Mucosa of stomach (tissue), 1 donor: ENCODE data around the gene MAP2K5.

ENCODE experiments used
- H3K27me3 ChIP-seq: one replicate; pipeline ENCODE4 v1.7.0; 2013; ENCODE audit warnings: mild to moderate bottlenecking, low read length; ENCODE audit not compliant: control insufficient read depth, insufficient read depth
- H3K36me3 ChIP-seq: one replicate; pipeline ENCODE4 v1.7.0; 2013; ENCODE audit warnings: low read length; ENCODE audit not compliant: control insufficient read depth, insufficient read depth
- H3K4me1 ChIP-seq: one replicate; pipeline ENCODE4 v1.7.0; 2013; ENCODE audit warnings: mild to moderate bottlenecking, low read length; ENCODE audit not compliant: control insufficient read depth, insufficient read depth
- H3K4me3 ChIP-seq: one replicate; pipeline ENCODE4 v1.7.0; 2013; ENCODE audit warnings: low read length
- H3K9ac ChIP-seq: one replicate; pipeline ENCODE4 v1.7.0; 2013; ENCODE audit warnings: mild to moderate bottlenecking, low read length, moderate library complexity
- H3K9me3 ChIP-seq: one replicate; pipeline ENCODE4 v1.7.0; 2013; ENCODE audit warnings: mild to moderate bottlenecking, low read length, moderate library complexity; ENCODE audit not compliant: control insufficient read depth
- donor health status: Pancreatic carcinoma.

MAP2K5 gene

GRCh38 chr15:67542420-67543347, at the start of gene MAP2K5:
Gene MAP2K5 (plus strand): TSS chr15:67542703. CDS start chr15:67543336, 633 bp downstream.
- H3K4me1 ChIP-seq: peaks cover 12% of the 10 kb centered on the region
- no peaks in the 10 kb centered on the region for H3K27me3 ChIP-seq
- H3K9me3 ChIP-seq: no peaks in the 10 kb centered on the region
- H3K4me3 ChIP-seq: peak within 1 kb of the TSS; percentile 88
- H3K9ac ChIP-seq: peak within 1 kb of the TSS; percentile 93
- no peaks in the 10 kb centered on the region for H3K36me3 ChIP-seq

DNA sequence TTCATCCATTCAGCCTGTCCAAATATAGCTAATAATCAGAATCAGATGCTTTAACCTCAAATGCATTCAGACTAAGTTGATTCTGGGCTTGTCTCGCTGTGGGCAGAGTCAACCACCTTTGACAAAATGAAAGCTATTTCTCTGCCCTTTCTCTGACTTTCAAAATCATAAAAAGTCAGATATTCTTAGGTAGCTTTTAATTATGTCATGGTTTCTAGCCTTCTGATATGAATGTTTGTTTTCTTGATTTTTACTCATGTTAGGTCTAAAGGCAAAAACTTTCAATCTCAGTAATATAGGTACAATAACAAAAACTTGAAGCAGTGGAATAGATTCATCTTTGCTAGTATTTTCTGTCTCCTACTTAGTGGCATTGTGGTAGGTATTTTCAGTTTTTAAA, 46.9 kb upstream of the MAP2K5 start:
- Histone ChIP-seq H3K9me3 (no peaks in the 10 kb centered on the region), H3K4me1 (no peaks in the 10 kb centered on the region), H3K27me3 (no peaks in the 10 kb centered on the region), H3K4me3 (no peak overlapping the region), H3K36me3 (no peaks in the 10 kb centered on the region), H3K9ac (no peak overlapping the region)

DNA sequence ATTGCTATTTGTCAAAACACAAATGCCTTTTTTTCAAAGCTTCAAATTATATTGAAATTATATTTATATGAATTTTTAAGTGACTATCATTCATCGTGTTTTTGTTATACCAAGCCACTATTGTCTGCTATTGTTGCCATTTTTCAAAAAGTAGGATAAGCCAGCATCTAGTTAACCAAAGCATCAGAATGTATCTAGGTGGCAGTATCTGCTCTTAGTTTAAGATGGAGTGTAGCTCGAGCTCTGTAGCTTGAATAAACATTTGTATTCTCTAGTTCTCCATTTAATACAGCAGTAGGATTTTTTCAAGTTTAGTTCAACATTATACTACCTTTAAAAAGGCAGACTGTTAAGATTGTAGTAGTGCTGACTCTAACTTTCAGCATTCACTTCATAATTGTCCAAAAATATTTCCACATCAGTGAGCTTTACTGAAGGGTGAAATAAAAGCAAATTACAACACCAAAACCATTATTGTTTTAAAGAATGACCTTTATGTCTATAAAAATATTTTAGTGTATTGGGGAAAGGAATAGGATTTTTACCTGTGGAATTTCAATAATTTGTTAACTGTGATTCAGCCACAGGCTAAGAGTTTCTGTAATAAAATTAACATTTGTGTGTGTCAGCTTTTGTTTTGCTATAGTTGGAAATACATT, 41.2 kb upstream of the MAP2K5 start:
- Histone ChIP-seq H3K4me1 (no peaks in the 10 kb centered on the region), H3K36me3 (no peaks in the 10 kb centered on the region), H3K9ac (no peak overlapping the region)

GRCh38 chr15:67501836-67502461, 40.6 kb upstream of the MAP2K5 start:
- H3K27me3 ChIP-seq: no peaks in the 10 kb centered on the region
- H3K36me3 ChIP-seq: no peaks in the 10 kb centered on the region
- H3K4me1 ChIP-seq: no peaks in the 10 kb centered on the region
- H3K9me3 ChIP-seq: no peaks in the 10 kb centered on the region
- no peak overlapping the region for H3K4me3 ChIP-seq
- H3K9ac ChIP-seq: no peak overlapping the region

More for the DNA sequence above, 41.2 kb upstream of the MAP2K5 start:
- H3K9me3 ChIP-seq: no peaks in the 10 kb centered on the region
- H3K27me3 ChIP-seq: no peaks in the 10 kb centered on the region
- no peak overlapping the region for H3K4me3 ChIP-seq

DNA sequence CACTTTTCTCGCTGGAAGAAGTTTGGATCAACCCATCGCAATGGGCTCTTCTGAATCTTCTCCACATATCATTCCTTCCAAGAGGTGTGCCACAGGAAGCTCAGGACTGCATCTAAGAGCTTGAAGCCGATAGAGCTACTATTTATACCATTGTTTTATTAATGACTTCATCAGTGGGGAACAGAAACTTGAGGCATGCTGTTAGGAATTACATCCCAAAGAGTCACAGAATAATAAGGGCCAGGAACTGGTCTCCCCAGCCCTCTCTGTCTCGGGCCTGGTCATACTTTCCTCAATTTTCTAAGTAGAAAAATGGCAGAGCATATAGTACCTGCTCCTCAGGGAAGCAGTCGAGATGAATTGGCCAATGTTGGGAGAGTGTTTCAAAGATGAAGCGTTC, 38.4 kb upstream of the MAP2K5 start:
- H3K4me1 ChIP-seq: no peaks in the 10 kb centered on the region
- no peaks in the 10 kb centered on the region for H3K36me3 ChIP-seq
- H3K9me3 ChIP-seq: no peaks in the 10 kb centered on the region
- no peak overlapping the region for H3K9ac ChIP-seq
- H3K27me3 ChIP-seq: no peaks in the 10 kb centered on the region
- no peak overlapping the region for H3K4me3 ChIP-seq

DNA sequence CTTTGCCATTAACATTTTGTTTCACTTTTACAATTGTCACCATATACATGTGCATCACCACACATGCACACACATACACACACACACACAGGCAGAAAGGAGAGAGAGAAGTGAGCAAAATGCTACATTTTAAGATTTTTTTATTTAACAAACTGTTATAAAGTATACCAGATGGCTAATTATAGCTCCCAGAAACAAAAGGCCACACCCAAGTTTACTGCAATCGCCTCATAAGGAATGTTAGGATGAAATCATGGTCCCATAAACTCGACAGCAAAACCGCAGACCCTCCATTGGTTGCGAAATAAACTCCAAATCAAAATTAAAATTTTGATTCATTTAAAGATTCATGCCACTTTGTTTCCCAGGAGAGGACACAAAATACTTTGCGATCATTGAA, 37.7 kb upstream of the MAP2K5 start:
- Histone ChIP-seq H3K9me3 (no peaks in the 10 kb centered on the region), H3K27me3 (no peaks in the 10 kb centered on the region), H3K36me3 (no peaks in the 10 kb centered on the region)

GRCh38 chr15:67505675-67506572, 36.6 kb upstream of the MAP2K5 start:
- no peak overlapping the region for H3K4me3 ChIP-seq
- H3K4me1 ChIP-seq: no peaks in the 10 kb centered on the region
- H3K27me3 ChIP-seq: no peaks in the 10 kb centered on the region
- H3K9ac ChIP-seq: no peak overlapping the region
- no peaks in the 10 kb centered on the region for H3K36me3 ChIP-seq
- no peaks in the 10 kb centered on the region for H3K9me3 ChIP-seq

More for the DNA sequence above, 37.7 kb upstream of the MAP2K5 start:
- Histone ChIP-seq H3K4me1 (no peaks in the 10 kb centered on the region), H3K9ac (no peak overlapping the region), H3K4me3 (no peak overlapping the region)

- no peaks in the 10 kb centered on the region for H3K27me3 ChIP-seq
- no peak overlapping the region for H3K4me3 ChIP-seq
- no peaks in the 10 kb centered on the region for H3K36me3 ChIP-seq
- no peak overlapping the region for H3K9ac ChIP-seq
- H3K4me1 ChIP-seq: no peaks in the 10 kb centered on the region
- H3K9me3 ChIP-seq: no peaks in the 10 kb centered on the region
These were observed 35.4 kb upstream of the MAP2K5 start for GRCh38 chr15:67506775-67507747.

DNA sequence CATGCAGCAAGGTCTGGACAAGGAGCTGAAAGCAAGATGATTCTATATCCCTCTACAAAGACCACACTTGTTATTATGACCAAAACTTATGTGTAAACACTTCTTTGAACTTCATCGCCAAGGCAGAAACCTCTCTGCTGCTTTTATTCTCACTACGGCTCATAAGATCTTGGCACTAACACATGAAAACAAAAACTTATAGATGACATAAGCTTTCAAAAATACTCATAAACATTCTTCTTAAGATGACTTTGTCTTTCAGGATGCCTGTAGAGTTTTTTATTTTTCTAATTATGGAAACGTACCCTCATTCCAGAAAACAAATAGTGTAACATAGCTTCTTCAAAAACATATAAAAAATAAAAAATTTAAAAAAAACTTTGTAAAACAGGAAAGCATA, 34.1 kb upstream of the MAP2K5 start:
- Histone ChIP-seq H3K4me1 (no peaks in the 10 kb centered on the region), H3K9me3 (no peaks in the 10 kb centered on the region), H3K9ac (no peak overlapping the region), H3K27me3 (no peaks in the 10 kb centered on the region), H3K4me3 (no peak overlapping the region), H3K36me3 (no peaks in the 10 kb centered on the region)

DNA sequence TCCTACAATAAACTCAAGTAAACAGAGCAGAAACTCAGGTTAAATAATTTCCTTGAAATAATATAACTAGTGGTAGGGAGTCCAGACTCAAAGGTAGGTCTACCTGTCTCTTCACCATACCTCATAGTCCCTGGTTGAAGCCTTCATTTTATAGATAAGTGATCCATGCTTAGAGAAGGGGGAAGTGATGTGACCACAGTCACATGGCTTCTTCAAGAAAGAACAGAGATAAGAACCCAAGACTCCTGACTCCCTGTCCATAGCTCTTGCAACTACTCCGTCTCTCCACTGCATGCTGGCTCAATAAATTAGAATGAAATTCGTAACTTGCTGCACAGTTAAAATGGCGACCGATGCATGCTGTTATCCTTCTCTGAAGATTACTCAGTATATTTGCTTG, 32.6 kb upstream of the MAP2K5 start:
- Histone ChIP-seq H3K9ac (no peak overlapping the region), H3K4me1 (no peaks in the 10 kb centered on the region), H3K36me3 (no peaks in the 10 kb centered on the region), H3K27me3 (no peaks in the 10 kb centered on the region), H3K9me3 (no peaks in the 10 kb centered on the region), H3K4me3 (no peak overlapping the region)
